ENCODE measurements around the gene RFTN1. TPM values are rescaled to one million over a fixed set of nuclear protein-coding genes. Genes with fewer than 3 reads are reported as not detected.

The RFTN1 gene
- total RNA-seq, 2 donors from 2014 or later = 128 to 132 TPM

GRCh38 chr3:16461463-16462245 lies 51.8 kb downstream of the RFTN1 start:
- Mint-ChIP-seq H3K4me3 (no peak overlapping the region), H3K27me3 (ENCODE audit: low read depth) (no peaks in the 10 kb centered on the region), H3K27ac (no peak overlapping the region), H3K36me3 (ENCODE audit: insufficient read depth in 2 of 2) (peaks cover 7 to 30% of the 10 kb centered on the region in 2 donors), H3K4me1 (ENCODE audit: low read depth) (peaks cover 49% of the 10 kb centered on the region), H3K9me3 (peaks cover 0 to under 1% of the 10 kb centered on the region in 2 donors)
- ATAC-seq (replicated peaks in 1 of 2) (no peak), DNase-seq (no peak)

GRCh38 chr3:16460886-16461285 lies 52.6 kb downstream of the RFTN1 start:
- Mint-ChIP-seq H3K36me3 (ENCODE audit: insufficient read depth in 2 of 2) (peaks cover 4 to 26% of the 10 kb centered on the region in 2 donors), H3K27me3 (ENCODE audit: low read depth) (no peaks in the 10 kb centered on the region), H3K27ac (no peak overlapping the region), H3K9me3 (no peaks in the 10 kb centered on the region), H3K4me3 (no peak overlapping the region), H3K4me1 (ENCODE audit: low read depth) (peaks cover 47% of the 10 kb centered on the region)
- no peak for DNase-seq
- no peak for ATAC-seq (replicated peaks in 1 of 2)

GRCh38 chr3:16460273-16460672 lies 53.2 kb downstream of the RFTN1 start:
- Mint-ChIP-seq H3K27ac (no peak overlapping the region), H3K4me1 (ENCODE audit: low read depth) (peaks cover 44% of the 10 kb centered on the region), H3K4me3 (no peak overlapping the region), H3K36me3 (ENCODE audit: insufficient read depth in 2 of 2) (peaks cover 2 to 21% of the 10 kb centered on the region in 2 donors), H3K9me3 (no peaks in the 10 kb centered on the region), H3K27me3 (ENCODE audit: low read depth) (no peaks in the 10 kb centered on the region)
- ATAC-seq (replicated peaks in 1 of 2) (no peak), DNase-seq (no peak)

- DNase-seq = no peak
- H3K4me1 Mint-ChIP-seq (ENCODE audit: low read depth) = peaks cover 29% of the 10 kb centered on the region
- peak in 1 of 2 donors; percentile 44 for ATAC-seq (replicated peaks in 1 of 2)
- no peak overlapping the region for H3K27ac Mint-ChIP-seq
- peaks cover 0 to 8% of the 10 kb centered on the region in 2 donors for H3K36me3 Mint-ChIP-seq (ENCODE audit: insufficient read depth in 2 of 2)
- no peaks in the 10 kb centered on the region for H3K27me3 Mint-ChIP-seq (ENCODE audit: low read depth)
- H3K9me3 Mint-ChIP-seq = no peaks in the 10 kb centered on the region
- H3K4me3 Mint-ChIP-seq = no peak overlapping the region
These were observed 56.6 kb downstream of the RFTN1 start for GRCh38 chr3:16456784-16457415.

- no peak overlapping the region for H3K4me3 Mint-ChIP-seq
- H3K4me1 Mint-ChIP-seq (ENCODE audit: low read depth) = peaks cover 35% of the 10 kb centered on the region
- peaks cover 3 to 13% of the 10 kb centered on the region in 2 donors for H3K36me3 Mint-ChIP-seq (ENCODE audit: insufficient read depth in 2 of 2)
- DNase-seq (no peak), ATAC-seq (replicated peaks in 1 of 2) (no peak)
- no peak overlapping the region for H3K27ac Mint-ChIP-seq
- H3K27me3 Mint-ChIP-seq (ENCODE audit: low read depth) = no peaks in the 10 kb centered on the region
- no peaks in the 10 kb centered on the region for H3K9me3 Mint-ChIP-seq
These were observed 57.5 kb downstream of the RFTN1 start for GRCh38 chr3:16455966-16456365.

- no peaks in the 10 kb centered on the region for H3K27me3 Mint-ChIP-seq (ENCODE audit: low read depth)
- H3K9me3 Mint-ChIP-seq = no peaks in the 10 kb centered on the region
- no peak overlapping the region for H3K27ac Mint-ChIP-seq
- no peak overlapping the region for H3K4me3 Mint-ChIP-seq
- DNase-seq (no peak), ATAC-seq (replicated peaks in 1 of 2) (no peak)
- peaks cover 42% of the 10 kb centered on the region for H3K4me1 Mint-ChIP-seq (ENCODE audit: low read depth)
- peaks cover 5 to 16% of the 10 kb centered on the region in 2 donors for H3K36me3 Mint-ChIP-seq (ENCODE audit: insufficient read depth in 2 of 2)
These were observed 58.5 kb downstream of the RFTN1 start for GRCh38 chr3:16455001-16455400.

- no peaks in the 10 kb centered on the region for H3K9me3 Mint-ChIP-seq
These were observed 61.2 kb downstream of the RFTN1 start for GRCh38 chr3:16452261-16452660.

GRCh38 chr3:16449369-16449768 lies 64.1 kb downstream of the RFTN1 start:
- H3K36me3 Mint-ChIP-seq (ENCODE audit: insufficient read depth in 2 of 2) = peaks cover 5 to 26% of the 10 kb centered on the region in 2 donors
- no peak overlapping the region for H3K4me3 Mint-ChIP-seq
- H3K4me1 Mint-ChIP-seq (ENCODE audit: low read depth) = peaks cover 57% of the 10 kb centered on the region
- no peak for DNase-seq
- no peak for ATAC-seq (replicated peaks in 1 of 2)
- no peaks in the 10 kb centered on the region for H3K9me3 Mint-ChIP-seq
- no peaks in the 10 kb centered on the region for H3K27me3 Mint-ChIP-seq (ENCODE audit: low read depth)
- no peak overlapping the region for H3K27ac Mint-ChIP-seq

More at GRCh38 chr3:16452261-16452660, 61.2 kb downstream of the RFTN1 start:
- Mint-ChIP-seq H3K36me3 (ENCODE audit: insufficient read depth in 2 of 2) (peaks cover 5 to 13% of the 10 kb centered on the region in 2 donors), H3K4me3 (no peak overlapping the region), H3K27me3 (ENCODE audit: low read depth) (no peaks in the 10 kb centered on the region), H3K27ac (no peak overlapping the region), H3K4me1 (ENCODE audit: low read depth) (peaks cover 52% of the 10 kb centered on the region)
- DNase-seq (no peak), ATAC-seq (replicated peaks in 1 of 2) (no peak)

GRCh38 chr3:16448639-16449070 lies 64.8 kb downstream of the RFTN1 start:
- Mint-ChIP-seq H3K4me1 (ENCODE audit: low read depth) (peaks cover 57% of the 10 kb centered on the region), H3K4me3 (peak overlapping the region; percentile 5 to 21), H3K36me3 (ENCODE audit: insufficient read depth in 2 of 2) (peaks cover 5 to 26% of the 10 kb centered on the region in 2 donors), H3K27ac (peak overlapping the region; percentile 17), H3K9me3 (no peaks in the 10 kb centered on the region), H3K27me3 (ENCODE audit: low read depth) (no peaks in the 10 kb centered on the region)
- peak; percentile 57 to 60 for DNase-seq
- peak; percentile 95 to 97 for ATAC-seq (replicated peaks in 1 of 2)

GRCh38 chr3:16447135-16447534 lies 66.4 kb downstream of the RFTN1 start:
- Mint-ChIP-seq H3K4me3 (no peak overlapping the region), H3K27me3 (ENCODE audit: low read depth) (no peaks in the 10 kb centered on the region), H3K27ac (no peak overlapping the region), H3K36me3 (ENCODE audit: insufficient read depth in 2 of 2) (peaks cover 9 to 35% of the 10 kb centered on the region in 2 donors), H3K4me1 (ENCODE audit: low read depth) (peaks cover 49% of the 10 kb centered on the region), H3K9me3 (no peaks in the 10 kb centered on the region)
- ATAC-seq (replicated peaks in 1 of 2) (no peak), DNase-seq (no peak)

- Mint-ChIP-seq H3K4me1 (ENCODE audit: low read depth) (peaks cover 36% of the 10 kb centered on the region), H3K27me3 (ENCODE audit: low read depth) (no peaks in the 10 kb centered on the region), H3K9me3 (no peaks in the 10 kb centered on the region), H3K27ac (no peak overlapping the region), H3K4me3 (no peak overlapping the region), H3K36me3 (ENCODE audit: insufficient read depth in 2 of 2) (peaks cover 4 to 30% of the 10 kb centered on the region in 2 donors)
- no peak for DNase-seq
- ATAC-seq (replicated peaks in 1 of 2) = no peak
These were observed 69.2 kb downstream of the RFTN1 start for GRCh38 chr3:16444344-16444743.

- no peaks in the 10 kb centered on the region for H3K27me3 Mint-ChIP-seq (ENCODE audit: low read depth)
- ATAC-seq (replicated peaks in 1 of 2) = no peak
- H3K36me3 Mint-ChIP-seq (ENCODE audit: insufficient read depth in 2 of 2) = peaks cover 4 to 30% of the 10 kb centered on the region in 2 donors
- no peak overlapping the region for H3K4me3 Mint-ChIP-seq
- no peaks in the 10 kb centered on the region for H3K9me3 Mint-ChIP-seq
- H3K4me1 Mint-ChIP-seq (ENCODE audit: low read depth) = peaks cover 26% of the 10 kb centered on the region
- no peak for DNase-seq
- no peak overlapping the region for H3K27ac Mint-ChIP-seq
These were observed 70.8 kb downstream of the RFTN1 start for GRCh38 chr3:16442730-16443129.

GRCh38 chr3:16441371-16441875 lies 72.1 kb downstream of the RFTN1 start:
- DNase-seq (no peak), ATAC-seq (replicated peaks in 1 of 2) (no peak)
- Mint-ChIP-seq H3K4me1 (ENCODE audit: low read depth) (peaks cover 17% of the 10 kb centered on the region), H3K36me3 (ENCODE audit: insufficient read depth in 2 of 2) (peaks cover 4 to 29% of the 10 kb centered on the region in 2 donors), H3K27me3 (ENCODE audit: low read depth) (no peaks in the 10 kb centered on the region), H3K4me3 (no peak overlapping the region), H3K27ac (peak overlapping the region; percentile 23), H3K9me3 (no peaks in the 10 kb centered on the region)

Measured in activated T-cell treated with anti-CD3 and anti-CD28 coated beads, Interleukin-2, amount 50 U/mL, for 72 hours (primary cell).